Tibial nerve (tissue), 4 donors: Measurements from ENCODE around the gene KCNMA1.

Experiments used
- EP300 ChIP-seq, 2 donors: sonication (generic); formaldehyde crosslinking; IDR thresholded peaks; one replicate each; pipeline ENCODE4 v1.6.1; 2017; ENCODE audit warnings: antibody characterized with exemption in 2 of 2, mild to moderate bottlenecking in 1 of 2
- TF ChIP-seq, protein P1 (sequence below), 5 experiments: fragments of 200-600 bp in 3 of 5; fragments of 450-650 bp in 2 of 5; sonication (generic) in 3 of 5; IDR thresholded peaks; one replicate each; pipeline ENCODE4 v1.5.1; 2016 to 2019; ENCODE audit warnings: antibody characterized with exemption in 5 of 5, mild to moderate bottlenecking in 3 of 5, moderate library complexity in 2 of 5

DNA sequence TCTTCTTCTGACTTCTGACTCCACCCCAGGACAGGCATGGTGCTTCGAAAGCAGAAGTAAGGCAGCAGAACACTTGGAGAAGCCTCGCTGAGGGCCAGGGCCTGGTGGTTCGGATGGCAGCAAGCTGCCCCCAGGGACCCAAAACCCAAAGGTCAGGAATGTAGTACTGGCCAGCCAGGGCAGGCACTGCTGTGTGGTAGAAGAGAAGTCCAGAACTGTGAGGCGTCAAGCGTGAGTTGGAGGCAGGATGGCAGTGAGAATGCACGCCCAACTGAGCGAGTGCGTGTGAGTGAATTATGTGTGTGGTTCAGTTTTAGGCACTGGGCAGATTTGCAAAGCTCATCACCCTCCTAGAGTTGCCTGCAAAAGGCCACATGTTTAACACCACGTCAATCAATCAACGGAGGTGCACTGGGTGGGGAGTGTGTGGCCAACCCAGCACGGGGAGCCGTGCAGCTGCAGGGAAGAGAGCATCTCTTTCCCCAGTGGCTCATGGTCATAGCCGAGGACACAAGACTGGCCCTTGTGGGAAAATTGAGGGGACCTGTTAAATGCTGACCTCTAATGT is 144.3 kb downstream of the KCNMA1 start:
- TF ChIP-seq, protein P1, sequence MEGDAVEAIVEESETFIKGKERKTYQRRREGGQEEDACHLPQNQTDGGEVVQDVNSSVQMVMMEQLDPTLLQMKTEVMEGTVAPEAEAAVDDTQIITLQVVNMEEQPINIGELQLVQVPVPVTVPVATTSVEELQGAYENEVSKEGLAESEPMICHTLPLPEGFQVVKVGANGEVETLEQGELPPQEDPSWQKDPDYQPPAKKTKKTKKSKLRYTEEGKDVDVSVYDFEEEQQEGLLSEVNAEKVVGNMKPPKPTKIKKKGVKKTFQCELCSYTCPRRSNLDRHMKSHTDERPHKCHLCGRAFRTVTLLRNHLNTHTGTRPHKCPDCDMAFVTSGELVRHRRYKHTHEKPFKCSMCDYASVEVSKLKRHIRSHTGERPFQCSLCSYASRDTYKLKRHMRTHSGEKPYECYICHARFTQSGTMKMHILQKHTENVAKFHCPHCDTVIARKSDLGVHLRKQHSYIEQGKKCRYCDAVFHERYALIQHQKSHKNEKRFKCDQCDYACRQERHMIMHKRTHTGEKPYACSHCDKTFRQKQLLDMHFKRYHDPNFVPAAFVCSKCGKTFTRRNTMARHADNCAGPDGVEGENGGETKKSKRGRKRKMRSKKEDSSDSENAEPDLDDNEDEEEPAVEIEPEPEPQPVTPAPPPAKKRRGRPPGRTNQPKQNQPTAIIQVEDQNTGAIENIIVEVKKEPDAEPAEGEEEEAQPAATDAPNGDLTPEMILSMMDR (IDR thresholded peaks at IDR 0.05), result no peak
- no peak for TF ChIP-seq EP300 (IDR thresholded peaks at IDR 0.05)
